NT2/D1 (cell line): ENCODE measurements around the gene C5.

Experiments used
- DNase-seq: peaks from one replicate; pipeline ENCODE4 v3.0.0-alpha.2; 2011; ENCODE audit warnings: low read depth, low spot score
- H3K27me3 ChIP-seq: 2 replicates; pipeline ENCODE4 v1.6.0; 2011; ENCODE audit warnings: mild to moderate bottlenecking; ENCODE audit not compliant: insufficient read length, insufficient read depth
- H3K36me3 ChIP-seq: 2 replicates; pipeline ENCODE4 v1.6.1; 2011; ENCODE audit warnings: mild to moderate bottlenecking, low read length, mixed read lengths; ENCODE audit not compliant: insufficient read depth, insufficient read length
- H3K4me1 ChIP-seq: 2 replicates; pipeline ENCODE4 v1.5.1; 2011; ENCODE audit not compliant: insufficient read depth, insufficient read length
- H3K4me3 ChIP-seq: 2 replicates; pipeline ENCODE4 v1.5.1; 2011; ENCODE audit warnings: low read depth; ENCODE audit not compliant: insufficient read length
- H3K9ac ChIP-seq: 2 replicates; pipeline ENCODE4 v1.6.0; 2011; ENCODE audit warnings: low read depth; ENCODE audit not compliant: insufficient read length
- H3K9me3 ChIP-seq: 2 replicates; pipeline ENCODE4 v1.5.1; 2011; ENCODE audit warnings: mild to moderate bottlenecking, low read length; ENCODE audit not compliant: insufficient read depth
- SUZ12 ChIP-seq: IDR thresholded peaks from 2 replicates; pipeline ENCODE4 v1.6.1; 2011; ENCODE audit not compliant: insufficient read length, insufficient read depth; ENCODE audit errors: extremely low read depth
- YY1 ChIP-seq: IDR thresholded peaks from 2 replicates; pipeline ENCODE4 v1.6.1; 2011; ENCODE audit not compliant: insufficient read length, insufficient read depth
- ZNF274 ChIP-seq: IDR thresholded peaks from 2 replicates; pipeline ENCODE4 v1.6.1; 2011; ENCODE audit warnings: mild to moderate bottlenecking, low read depth, low read length

The C5 gene

DNA sequence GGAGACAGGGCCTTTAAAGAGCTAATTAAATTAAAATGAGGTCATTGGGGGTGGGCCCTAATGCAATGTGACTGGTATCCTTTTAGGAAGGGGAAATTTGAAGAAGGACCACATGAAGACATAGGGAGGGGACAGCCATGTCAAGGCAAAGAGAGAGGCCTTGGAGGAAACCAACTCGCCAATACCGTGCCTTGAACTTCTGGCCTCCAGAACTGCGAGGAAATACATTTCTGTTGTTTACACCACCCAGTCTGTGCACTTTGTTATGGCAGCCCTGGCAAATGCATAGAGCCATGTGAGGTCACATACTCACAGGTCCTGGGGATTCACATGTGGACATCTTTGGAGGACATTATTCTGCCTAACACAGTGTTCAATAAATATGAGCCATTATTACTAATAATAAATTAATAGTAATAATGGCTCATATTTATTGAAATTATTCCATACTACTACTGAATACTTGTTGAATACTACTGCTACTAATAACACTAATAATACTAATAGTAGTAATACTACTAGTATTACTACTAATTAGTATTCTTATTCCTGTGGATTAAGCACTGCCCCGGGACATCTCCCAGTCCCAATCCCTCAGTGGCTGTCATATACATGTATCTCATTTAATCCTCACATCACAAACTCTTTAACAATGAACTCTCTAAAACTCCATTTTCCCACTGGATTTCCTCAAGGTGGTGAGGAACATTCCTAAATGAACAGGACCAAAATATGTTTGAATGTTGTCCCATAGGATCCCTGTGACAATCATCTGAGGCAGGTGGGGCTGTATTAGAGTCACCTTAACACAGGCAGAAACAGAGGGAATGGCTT lies 131.9 kb downstream of the C5 start:
- no peaks in the 10 kb centered on the region for H3K27me3 ChIP-seq
- no peaks in the 10 kb centered on the region for H3K9me3 ChIP-seq
- TF ChIP-seq ZNF274 (no peak), YY1 (no peak), SUZ12 (no peak)
- peaks cover 7% of the 10 kb centered on the region for H3K36me3 ChIP-seq
- H3K4me3 ChIP-seq: no peak overlapping the region
- no peak for DNase-seq
- peaks cover 13% of the 10 kb centered on the region for H3K4me1 ChIP-seq
- no peak overlapping the region for H3K9ac ChIP-seq

DNA sequence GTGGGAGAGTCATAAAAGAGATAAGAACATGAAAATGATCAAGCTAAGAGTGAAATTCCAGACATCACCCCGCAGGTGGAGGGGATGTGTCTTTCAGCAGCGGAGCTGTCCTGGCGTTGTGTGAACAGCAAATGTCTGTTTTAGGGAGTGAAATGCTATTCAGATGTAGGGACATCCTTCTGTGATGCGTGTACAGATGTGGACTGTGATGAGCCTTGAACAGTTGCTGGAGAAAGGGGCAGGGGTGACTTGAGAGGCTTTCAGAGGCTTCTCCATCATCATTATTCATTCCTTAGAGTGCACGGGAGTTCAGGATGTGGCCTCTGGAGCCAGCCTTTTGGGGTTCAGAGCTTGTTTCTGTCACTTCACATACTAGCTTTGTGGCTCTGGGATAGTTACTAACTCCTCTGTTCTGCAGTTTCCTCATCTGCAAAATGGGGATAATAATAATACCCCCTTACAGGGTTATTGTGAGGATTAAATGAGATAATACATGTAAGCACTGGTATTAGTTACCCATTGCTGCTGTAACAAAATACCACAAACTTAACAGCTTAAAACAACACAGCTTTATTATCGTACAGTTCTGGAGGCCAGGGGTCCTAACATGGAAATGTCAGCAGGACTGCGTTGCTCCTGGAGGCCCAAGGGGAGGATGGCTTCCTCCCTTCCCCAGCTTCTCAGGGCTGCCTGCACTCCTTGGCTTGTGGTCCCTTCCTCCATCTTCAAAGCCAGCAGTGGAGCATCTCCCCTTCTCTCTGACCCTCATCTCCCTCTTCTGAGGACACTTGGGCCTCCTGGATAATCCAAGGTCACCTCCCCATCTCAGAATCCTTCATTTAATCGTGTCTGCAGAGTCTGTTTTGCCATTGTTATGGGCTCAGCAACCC lies 132.8 kb downstream of the C5 start:
- no peak for DNase-seq
- TF ChIP-seq ZNF274 (no peak), SUZ12 (no peak), YY1 (no peak)
- peaks cover 13% of the 10 kb centered on the region for H3K4me1 ChIP-seq
- H3K27me3 ChIP-seq: no peaks in the 10 kb centered on the region
- no peaks in the 10 kb centered on the region for H3K9me3 ChIP-seq
- H3K9ac ChIP-seq: no peak overlapping the region
- peaks cover 12% of the 10 kb centered on the region for H3K36me3 ChIP-seq
- H3K4me3 ChIP-seq: no peak overlapping the region

DNA sequence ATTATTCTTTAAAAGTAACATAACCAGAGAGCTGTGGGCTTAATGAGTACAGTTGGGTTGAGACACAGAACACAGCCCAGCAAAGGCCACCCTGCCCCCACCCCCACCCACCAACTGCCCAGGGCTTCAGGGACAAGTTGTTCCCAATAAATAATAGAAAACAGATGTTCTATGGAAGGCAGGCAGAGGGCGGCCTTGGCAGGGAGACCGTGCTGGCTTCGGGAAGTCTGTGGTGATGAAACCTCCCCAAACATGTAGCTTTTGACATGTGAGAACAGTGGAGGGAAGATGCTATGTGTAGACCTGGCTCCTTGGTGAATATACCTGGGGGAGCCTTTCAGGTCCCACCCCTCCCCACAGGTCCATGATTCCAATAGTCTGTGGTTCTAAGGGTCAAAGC lies 133.5 kb downstream of the C5 start:
- Histone ChIP-seq H3K4me3 (no peak overlapping the region), H3K9ac (no peak overlapping the region), H3K4me1 (peaks cover 13% of the 10 kb centered on the region), H3K27me3 (no peaks in the 10 kb centered on the region), H3K9me3 (no peaks in the 10 kb centered on the region), H3K36me3 (peaks cover 13% of the 10 kb centered on the region)
- TF ChIP-seq SUZ12: no peak
- TF ChIP-seq YY1: no peak
- no peak for TF ChIP-seq ZNF274
- DNase-seq: no peak

GRCh38 chr9:120915854-120916470 lies 134.1 kb downstream of the C5 start:
- peaks cover 20% of the 10 kb centered on the region for H3K36me3 ChIP-seq
- no peak overlapping the region for H3K4me3 ChIP-seq
- no peaks in the 10 kb centered on the region for H3K9me3 ChIP-seq
- H3K9ac ChIP-seq: no peak overlapping the region
- no peak for DNase-seq
- TF ChIP-seq YY1 (no peak), ZNF274 (no peak), SUZ12 (no peak)
- peaks cover 13% of the 10 kb centered on the region for H3K4me1 ChIP-seq
- no peaks in the 10 kb centered on the region for H3K27me3 ChIP-seq

- Histone ChIP-seq H3K9me3 (no peaks in the 10 kb centered on the region), H3K9ac (no peak overlapping the region), H3K4me1 (peaks cover 9% of the 10 kb centered on the region), H3K27me3 (no peaks in the 10 kb centered on the region), H3K36me3 (peaks cover 24% of the 10 kb centered on the region), H3K4me3 (no peak overlapping the region)
- DNase-seq: no peak
- TF ChIP-seq YY1 (no peak), SUZ12 (no peak), ZNF274 (no peak)
Measured at GRCh38 chr9:120914953-120915352, 135.1 kb downstream of the C5 start.

DNA sequence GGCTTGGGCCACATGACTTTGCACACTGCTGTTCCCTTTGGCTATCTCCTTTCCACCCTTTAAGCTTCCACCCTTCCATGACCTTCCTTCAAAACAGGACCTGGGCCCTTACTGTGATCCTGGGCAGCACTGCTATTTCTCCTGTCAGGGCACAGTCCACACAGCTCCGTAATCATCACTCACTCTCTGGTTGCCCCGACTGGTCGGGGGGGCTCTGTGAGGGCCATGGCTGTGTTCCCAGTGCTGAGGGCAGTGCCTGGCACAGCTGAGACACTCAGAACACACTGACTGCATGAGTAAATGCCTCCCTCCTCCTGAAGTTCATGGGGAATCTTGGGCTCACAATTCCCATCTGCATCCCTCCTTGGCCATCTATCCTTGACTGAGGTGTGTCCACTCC lies 135.7 kb downstream of the C5 start:
- TF ChIP-seq ZNF274 (no peak), SUZ12 (no peak), YY1 (no peak)
- Histone ChIP-seq H3K9ac (no peak overlapping the region), H3K27me3 (no peaks in the 10 kb centered on the region), H3K9me3 (no peaks in the 10 kb centered on the region), H3K36me3 (peaks cover 27% of the 10 kb centered on the region), H3K4me3 (no peak overlapping the region), H3K4me1 (peaks cover 5% of the 10 kb centered on the region)
- no peak for DNase-seq

DNA sequence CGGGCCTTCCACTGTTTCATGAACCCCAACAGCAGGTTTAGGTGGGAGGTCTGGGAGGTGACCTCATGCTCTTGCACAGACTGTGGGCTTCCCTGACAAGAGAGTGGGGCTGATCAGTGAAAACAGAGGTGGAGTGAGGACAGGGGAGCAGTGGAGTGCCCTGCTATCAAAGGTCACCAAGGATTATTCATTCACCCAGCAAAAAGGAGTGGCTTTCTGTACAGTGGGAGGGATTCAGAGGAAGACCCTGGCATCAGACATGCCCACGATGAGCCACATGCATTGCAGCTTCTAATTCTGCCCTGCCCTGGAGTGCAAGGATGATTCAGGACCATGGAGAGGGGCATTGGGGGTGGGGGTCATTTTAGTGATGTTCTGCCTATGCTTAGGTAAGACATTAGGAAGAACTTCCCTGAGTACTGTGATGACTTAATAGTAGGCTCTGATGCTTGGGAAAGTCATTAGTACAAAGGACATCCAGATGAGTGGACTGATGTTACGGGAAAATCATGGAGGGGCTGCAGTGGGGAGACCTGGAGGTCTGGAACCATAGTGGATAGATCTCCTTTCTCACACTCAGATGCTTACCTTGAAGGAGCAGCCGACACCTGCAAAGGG lies 136.3 kb downstream of the C5 start:
- no peak for TF ChIP-seq ZNF274
- no peak for TF ChIP-seq YY1
- no peak for TF ChIP-seq SUZ12
- DNase-seq: no peak
- no peaks in the 10 kb centered on the region for H3K27me3 ChIP-seq
- no peak overlapping the region for H3K9ac ChIP-seq
- H3K36me3 ChIP-seq: peaks cover 33% of the 10 kb centered on the region
- peaks cover 2% of the 10 kb centered on the region for H3K4me1 ChIP-seq
- H3K4me3 ChIP-seq: no peak overlapping the region
- H3K9me3 ChIP-seq: no peaks in the 10 kb centered on the region
